NCI-H2171 (cell line): ENCODE results near the gene KCNH1.

Source experiments
- DNase-seq: peaks from one replicate; lab custom pipeline; 2025; lab: John Stamatoyannopoulos, UW

KCNH1 gene

DNA sequence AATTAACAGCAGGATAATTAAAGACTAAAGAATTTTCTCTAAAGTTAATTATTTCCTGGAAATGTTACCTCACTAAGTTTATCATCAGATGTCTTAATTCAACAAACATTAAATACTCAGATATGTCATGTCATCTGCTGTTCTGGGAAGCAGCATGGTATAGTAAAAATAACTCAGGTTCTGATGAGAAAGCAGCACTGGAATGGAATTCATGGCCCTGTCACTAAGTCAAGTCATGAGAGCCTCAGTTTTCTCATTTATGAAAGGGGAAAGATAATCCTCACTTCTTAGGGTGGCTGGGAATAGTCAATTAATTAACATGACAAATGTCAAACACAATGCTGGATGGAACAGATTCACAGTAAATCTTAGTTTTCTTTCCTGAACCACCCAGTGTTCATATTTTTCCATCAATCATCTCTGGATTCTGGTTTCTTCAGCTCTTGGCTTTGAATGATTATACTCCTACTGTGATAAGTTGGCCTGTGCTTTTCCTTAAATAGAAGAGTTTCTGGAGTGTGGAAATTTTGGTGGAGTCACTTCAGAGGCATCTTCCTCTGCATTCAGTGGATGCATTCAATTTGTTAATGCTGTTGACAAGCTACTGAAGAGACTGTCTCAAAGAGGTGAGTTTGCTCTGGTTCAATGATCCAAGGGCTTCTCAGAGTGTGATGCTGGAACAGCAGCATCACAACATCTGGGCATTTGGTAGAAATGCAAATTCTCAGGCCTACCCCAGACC lies 319.4 kb downstream of the KCNH1 start:
- no peak for DNase-seq

DNA sequence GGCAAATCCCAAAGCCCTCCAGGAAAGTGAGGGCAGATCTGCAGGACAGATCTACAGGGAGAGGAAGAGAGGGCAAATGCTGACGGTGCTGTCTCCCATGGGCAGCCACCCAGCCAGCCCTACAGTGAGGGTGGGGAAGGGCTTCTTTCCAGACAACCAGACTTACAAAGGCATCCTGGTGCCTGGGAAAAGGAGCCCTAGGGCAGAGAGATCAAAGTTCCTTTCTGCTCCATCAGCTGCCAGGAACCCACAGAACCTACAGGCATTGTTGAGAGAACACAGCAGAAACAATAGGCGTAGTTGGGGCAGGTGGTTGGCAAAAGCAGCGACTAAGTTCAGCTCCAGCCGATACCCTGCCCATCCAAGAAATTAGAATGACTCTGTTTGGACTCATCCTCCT lies 332.4 kb downstream of the KCNH1 start:
- no peak for DNase-seq

DNA sequence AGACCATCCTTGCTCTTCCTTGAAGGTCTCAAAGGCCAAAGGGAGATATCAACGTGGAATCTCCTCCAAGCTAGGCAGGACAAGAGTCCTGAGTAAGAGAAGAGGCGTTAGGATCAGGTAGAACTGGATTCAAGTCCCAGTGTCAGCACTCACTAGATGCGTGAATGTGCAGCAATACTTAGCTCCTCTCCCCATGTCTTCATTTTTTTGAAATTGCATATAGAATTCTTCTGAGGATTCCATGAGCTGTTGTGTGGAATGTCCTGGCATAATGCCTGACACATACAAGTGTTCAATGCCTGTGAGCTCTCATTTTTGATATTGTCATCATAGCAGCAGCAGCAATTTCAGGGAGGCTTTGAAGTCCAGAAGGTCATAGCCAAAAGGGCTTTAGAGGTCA lies 333.2 kb downstream of the KCNH1 start:
- no peak for DNase-seq

DNA sequence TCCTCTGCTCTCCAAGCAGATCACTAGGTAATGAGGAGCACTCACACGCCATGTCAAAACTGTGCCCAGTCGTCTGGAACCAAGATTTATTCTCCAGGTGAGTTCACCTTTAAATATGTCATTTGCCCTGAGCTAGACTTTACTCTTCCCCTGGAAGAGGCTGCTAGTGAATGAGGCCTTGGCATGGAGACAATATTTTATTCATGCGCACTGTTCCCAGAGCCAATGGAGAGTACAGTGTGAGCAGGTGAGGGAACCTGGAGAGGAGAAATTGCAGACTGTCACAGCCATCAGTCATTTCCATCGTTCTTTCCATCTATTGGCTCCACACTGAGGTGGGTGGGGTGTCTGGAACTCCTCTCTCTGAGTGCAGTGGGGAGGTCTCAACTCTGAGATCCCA lies 333.6 kb downstream of the KCNH1 start:
- no peak for DNase-seq

DNA sequence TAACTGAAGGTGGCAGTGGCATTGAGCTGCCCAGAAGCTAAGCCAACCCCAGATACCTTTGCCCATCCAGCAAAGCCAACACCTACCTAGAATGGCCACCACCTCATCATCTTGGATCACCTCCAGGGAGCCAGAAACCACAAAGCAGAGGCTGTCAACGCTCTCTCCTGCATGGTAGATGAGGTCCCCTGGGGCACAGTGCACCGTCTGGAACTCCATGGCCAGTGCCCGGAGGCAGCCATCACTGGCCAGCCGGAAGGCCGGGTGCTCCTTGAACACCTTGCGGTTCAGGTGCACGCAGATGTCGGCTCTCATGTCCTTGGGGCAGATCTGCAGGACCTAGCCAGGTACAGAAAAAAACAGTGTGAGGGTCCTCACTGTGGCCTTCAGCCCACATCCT lies 336.5 kb downstream of the KCNH1 start:
- DNase-seq: no peak

DNA sequence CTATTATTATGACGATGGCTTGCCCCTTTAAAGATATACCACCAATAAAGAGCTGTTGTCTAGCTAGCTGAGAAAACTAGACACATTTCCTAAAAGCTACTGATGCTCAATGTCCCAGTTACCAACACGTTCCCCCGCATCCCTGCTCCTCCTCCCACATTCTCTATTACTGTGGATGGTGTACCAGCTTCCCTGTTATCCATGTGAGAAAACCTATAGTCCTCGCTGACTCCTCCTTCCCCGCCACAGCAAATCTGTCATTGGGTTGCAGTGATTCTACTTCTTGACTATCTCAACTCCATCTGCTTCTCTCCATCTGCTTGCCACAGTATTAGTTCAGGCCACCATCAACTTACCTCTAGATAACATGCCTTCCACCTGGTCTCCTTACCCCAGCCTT lies 337.5 kb downstream of the KCNH1 start:
- DNase-seq: no peak

DNA sequence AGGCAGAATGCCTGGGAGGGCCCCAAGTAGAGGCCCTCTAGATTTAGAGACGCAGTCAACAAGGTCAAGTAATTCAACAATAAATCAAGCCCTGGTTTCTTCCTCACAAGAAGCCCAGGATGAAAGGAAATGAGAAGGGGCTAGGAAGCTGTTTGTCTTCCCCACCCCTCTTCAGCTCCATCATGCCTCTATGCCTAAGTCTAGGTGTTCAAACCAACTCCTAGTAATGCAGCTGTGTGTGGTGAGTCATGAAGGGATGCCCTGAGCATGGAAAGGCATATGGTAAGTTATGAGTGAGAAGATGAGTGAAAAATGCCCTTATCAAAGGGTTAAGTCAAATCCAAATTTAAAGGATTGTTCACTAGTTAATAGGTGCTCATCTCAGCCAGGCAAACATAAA lies 339.5 kb downstream of the KCNH1 start:
- DNase-seq: no peak

DNA sequence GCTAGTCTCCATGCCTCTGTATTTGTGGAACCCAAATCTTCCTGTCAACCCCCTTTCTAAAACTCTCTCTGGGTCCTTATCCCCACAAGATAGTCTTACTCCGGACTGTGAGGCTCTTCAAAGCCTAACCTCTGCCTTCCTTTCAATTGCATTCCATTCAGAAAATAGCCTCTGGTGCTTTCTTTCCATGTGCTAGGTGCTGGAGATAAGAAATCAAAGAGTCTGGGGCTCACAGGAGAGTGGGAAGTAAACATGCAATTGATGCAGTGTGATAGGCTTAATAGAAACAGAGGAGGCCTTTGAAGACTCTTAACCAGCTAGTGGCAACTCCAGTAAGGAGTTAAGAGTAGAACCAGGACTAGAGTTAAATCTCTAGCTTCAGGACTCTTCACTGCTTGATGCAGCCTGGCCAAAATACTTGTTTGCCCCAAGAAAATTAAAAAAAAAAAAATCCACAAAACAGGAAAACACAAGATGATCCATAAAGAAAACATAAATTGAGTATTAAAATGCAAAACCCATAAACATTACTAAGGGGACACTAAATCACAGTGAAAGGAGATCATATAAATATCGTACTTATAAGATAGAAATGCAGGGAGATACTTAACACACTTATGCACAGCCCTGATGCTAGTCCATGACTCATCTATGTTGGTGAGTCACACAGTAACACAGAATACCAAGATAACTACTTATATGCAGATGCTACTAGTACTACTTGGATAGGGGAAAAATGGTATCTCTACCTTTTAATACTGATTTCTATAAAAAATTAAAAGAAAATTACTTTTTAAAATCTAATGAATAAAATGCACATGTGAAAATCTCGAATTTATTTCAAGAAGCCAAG lies 341.5 kb downstream of the KCNH1 start:
- no peak for DNase-seq

DNA sequence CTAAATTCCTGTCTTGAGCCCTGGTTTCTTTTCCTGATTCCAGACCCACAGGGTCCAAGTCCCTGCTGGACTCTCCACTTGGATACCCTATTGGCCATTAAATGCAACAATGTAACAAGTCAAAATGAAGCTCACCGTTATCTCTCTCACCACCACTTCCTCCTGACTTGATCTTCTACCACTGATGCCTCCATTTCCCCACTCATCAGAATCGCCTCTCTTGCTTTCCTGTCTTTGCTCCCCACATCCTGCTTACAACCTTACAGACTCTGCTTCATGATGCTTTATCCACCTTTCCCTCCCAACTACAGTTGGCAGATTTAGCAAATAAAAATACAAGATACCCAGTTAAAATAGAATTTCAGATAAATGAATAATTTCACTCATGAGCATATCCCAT lies 343.8 kb downstream of the KCNH1 start:
- no peak for DNase-seq

DNA sequence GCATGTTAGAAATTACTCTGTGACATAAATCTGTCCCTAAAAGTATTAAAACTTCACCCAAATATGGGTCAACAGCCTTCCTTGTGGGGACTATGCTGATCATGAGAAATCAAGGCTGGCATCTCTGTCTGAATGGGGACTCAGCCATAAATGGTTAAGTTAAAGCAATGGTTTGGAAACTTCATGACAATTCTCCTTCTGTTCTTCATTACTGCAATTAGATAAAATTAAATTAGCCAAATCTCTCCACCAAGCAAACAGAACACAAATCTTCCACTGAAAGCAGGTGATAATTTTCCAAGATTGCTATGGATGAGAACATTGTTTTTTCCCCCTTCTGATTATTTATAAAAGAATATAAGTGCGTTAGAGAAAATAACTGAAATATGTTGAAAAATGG lies 346.1 kb downstream of the KCNH1 start:
- no peak for DNase-seq

DNA sequence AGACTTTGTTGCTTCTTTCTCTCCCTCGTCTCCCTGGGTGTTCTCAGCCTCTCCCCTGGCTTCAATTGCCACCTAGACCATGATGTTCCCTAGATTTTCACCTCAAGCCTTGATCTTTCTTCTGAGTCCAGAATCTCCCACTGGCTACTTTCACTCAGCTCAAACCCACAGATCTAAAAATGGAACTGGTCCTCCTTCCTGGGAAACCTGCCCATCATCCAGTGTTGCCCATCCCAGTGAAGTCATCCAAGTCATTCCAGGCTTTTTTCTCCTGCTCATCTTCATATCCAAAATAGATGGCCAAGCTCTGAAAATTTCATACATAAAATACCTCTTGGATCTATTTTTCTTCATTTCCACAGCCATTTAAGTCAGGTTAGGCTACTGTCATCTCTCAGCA lies 347.4 kb downstream of the KCNH1 start:
- DNase-seq: no peak

DNA sequence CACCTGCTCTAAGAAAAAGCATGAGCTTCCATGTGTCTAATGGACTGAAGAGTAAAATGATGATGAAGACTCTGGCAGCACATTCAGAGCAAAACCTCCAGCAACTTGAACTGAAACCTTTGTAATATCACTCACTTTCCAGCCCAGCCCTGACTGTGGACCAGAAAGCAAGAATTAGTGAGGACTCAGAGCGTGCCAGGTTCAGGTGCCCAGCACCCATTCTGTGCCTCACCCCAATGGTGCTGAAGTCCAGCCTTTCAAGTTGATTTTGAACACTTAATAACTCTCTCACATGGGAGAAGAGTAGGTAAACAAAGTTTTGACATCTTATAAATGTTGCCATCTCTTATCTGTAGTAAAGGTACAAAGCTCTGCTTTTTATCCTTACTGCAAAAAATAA lies 350.0 kb downstream of the KCNH1 start:
- no peak for DNase-seq

DNA sequence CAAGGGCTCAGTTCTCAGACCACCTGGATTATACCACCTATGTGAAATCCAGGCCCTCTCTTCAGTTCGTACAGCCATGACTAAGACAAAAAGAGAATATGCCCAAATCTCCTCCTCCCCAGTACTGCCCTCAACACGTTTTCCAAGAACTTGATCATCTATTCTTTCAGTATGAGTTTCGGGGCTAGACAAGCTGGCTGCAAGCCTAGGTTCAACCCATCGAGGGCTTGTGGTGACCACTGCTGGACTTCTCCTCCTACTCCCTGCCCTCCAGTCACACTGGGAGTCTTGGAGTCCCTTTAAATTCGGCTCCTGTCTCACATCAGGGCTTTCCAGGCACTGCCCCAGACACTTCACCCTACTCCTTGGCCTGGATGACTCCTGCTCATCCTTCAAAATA lies 352.3 kb downstream of the KCNH1 start:
- no peak for DNase-seq

DNA sequence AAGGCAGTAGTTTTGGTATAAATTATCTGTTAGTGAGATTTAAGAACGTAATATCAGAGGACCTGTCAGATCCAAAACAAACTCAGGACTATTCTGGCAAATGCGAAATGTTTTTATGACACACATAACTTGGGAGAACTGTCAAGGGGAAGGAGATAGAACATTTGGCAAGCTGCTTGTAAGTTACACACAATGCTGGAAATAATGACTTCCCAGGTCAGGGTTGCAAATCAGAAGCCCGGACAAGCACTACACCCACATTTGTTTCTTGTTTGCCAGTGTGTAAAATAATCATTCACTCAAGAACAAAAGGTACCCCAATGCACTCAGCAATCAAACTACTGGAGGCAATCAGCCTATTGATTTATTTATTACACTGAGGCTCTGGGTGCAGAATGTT lies 354.7 kb downstream of the KCNH1 start:
- DNase-seq: no peak

DNA sequence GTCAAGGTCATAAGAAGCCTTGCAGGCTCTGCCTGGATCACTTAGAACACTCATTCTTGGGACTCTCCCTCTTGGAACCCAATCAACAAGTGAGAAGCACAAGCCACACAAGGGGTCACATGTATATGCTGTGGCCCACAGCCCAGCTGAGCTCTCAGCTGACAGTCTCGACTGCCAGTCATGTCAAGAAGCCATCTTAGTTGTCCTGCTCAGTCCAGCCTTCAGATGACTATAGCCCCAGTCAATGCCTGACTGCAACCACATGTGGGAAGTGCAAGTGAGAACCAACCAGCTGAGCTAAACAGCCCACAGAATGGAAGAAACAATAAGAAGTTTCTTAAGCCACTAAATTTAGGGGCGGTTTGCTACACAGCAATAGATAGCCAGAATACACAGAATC lies 356.0 kb downstream of the KCNH1 start:
- no peak for DNase-seq

DNA sequence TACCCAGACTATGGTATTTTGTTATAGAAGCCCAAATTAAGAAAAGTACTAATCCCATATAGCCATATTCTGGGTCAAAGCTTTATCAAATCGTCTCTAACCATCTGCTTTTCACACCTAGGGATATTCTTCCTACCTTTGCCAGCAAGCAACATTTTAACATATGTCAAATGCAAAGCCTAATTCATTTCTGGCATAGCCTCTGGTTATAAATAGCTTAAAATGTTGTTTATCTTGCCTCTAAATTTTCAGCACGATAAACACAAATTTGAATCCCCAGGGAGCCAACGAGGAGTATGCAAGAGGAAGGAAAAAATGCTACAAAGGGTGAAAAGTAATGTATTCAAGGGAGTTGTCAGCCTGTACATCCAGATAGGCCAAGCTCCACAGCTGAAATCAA lies 357.2 kb downstream of the KCNH1 start:
- DNase-seq: no peak

DNA sequence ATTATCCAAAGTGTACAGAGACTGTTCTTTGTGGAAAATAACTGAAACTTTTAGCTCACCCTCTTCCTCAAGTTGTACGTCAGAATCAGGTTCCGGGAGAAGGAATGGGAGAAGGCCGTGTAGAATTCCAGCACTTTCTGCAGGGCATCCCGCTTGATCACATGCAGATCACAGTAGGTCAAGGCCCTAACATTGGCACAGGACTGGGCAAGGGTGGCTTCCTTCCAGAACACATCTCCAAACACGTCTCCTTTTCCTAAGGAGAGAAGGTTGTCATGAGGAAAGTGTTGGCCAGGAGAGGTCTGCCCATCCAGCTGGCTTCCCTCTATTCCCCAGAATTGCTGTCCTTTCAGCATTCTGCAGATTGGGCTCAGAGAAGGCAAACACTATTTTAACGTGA lies 358.7 kb downstream of the KCNH1 start:
- no peak for DNase-seq

DNA sequence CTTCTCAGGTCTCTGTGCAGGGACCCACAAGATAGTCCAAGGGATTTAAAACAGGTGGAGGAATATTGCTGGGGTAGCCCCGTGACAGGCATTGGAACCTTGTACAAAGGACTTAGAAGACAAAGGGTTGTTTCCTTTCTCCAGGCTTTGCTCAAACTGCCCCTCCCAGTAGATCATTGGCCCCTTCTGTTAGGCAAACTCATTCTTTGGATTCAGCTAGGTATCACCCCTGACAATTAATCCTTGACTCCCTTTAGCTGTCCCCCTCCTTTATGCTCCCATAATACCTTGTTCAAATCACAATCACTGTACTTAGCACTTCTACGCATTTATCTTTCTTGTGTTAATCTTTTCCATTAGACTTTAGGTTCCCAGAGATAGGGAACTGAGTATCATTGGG lies 360.5 kb downstream of the KCNH1 start:
- DNase-seq: no peak

DNA sequence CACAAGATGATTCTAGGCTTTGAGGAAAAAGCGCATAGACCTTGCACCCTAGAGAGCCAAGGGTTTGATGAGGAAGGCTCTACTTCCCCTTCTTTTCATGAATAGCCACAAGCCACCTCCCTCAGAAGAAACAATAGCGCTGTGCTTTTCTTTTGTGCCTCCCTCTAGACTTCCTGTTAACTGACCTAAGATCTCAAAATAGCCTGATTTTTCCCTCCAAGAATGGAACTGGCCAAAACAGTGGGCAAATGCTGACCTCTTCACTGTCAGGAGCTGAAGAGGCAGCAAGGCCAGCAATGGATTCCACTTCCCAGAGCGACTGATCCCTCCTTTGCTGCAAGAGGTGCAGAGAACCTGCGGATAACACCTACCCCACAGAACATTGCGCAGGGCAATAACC lies 362.8 kb downstream of the KCNH1 start:
- DNase-seq: no peak

DNA sequence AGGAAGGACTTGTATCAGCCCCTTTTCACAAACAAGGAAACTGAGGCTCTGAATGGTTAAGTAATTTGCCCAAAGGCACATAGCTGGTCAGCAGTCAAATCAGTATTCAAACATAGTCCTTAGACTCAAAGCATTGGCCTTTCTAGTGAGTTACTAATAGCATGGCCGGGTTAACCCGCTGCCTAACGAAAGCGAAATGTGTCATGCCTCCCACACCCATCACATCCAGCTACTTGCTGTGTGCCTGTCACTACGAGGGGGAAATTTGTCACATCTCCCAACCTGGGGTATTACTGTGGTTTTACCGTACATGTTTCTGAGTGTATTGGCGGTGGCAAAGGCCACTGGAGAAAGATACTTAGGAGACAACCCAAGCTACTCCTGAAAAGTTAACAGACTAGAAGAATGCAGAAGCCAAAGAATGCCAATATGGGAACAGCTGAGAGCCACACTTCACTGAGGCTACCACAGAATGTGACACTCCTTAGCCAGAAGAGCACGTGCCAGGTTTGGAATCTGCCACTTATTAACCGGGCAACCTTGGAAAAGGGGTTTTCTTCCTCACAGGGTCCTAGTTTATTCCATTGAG lies 363.5 kb downstream of the KCNH1 start:
- DNase-seq: no peak

DNA sequence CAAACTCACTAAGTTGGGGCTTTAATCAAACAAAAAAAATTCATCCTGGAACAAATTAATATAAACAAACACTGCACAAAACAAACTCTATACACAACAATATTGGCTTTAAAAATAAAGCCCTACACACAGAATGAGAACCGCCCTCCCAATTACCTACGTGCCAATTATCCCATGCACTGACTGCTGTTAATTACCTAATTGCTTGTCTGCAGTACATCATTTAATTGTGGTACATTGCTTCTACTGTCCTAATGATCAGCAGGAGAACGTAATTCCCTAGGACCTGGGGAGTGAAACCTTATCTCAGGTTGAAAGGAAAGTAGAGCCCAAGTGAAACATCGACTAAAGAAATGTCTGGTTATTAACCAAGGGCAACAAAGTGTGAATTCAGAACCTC lies 364.5 kb downstream of the KCNH1 start:
- no peak for DNase-seq

DNA sequence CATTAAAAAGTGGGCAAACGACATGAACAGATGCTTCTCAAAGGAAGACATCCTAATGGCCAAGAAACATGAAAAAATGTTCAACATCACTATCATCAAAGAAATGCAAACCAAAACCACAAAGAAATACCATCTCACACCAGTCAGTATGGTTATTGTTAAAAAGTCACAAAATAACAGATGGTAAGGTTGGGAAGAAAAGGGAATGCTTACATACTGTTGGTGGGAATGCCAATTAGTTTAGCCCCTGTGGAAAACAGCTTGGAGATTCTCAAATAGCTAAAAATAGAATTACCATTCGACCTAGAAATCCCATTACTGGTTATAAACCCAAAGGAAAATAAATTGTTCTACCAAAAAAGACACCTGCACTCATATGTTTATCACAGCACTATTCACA lies 369.4 kb downstream of the KCNH1 start:
- DNase-seq: no peak

DNA sequence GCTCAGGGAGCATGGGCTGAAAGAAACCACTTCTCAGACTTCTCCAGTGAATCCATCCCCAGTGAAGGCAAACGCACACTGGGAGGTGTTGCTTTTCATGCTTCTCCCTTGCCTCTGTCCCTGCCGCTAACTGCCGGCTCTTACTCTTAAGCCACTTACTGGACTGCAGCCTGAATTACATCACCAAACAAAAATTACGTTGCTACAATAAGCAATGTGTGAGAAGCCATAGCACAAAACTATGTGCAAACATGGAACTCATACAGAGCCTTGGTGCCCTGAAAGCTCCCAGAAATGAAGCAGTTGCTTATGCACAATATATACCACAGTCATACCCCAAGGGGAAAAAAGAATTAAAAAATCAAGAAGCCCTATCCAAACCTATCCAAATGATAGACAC lies 375.2 kb downstream of the KCNH1 start:
- no peak for DNase-seq
